SU-DHL-6 (cell line): ENCODE results near the gene ZNF491.
"Not testable (repeated sequence)": the region's sequence is repeated elsewhere in the genome, so short reads cannot be mapped to it uniquely, and the experiment has no call there.

ENCODE experiments used
- H2AFZ ChIP-seq: fragments of 200-600 bp; sonication (generic); 2 replicates; pipeline ENCODE4 v1.6.1; 2014; ENCODE audit warnings: low read depth, mild to moderate bottlenecking, moderate library complexity, mixed read lengths, antibody characterized with exemption, low read length; ENCODE audit not compliant: severe bottlenecking
- H3F3A ChIP-seq: fragments of 200-600 bp; shearing (Covaris generic); 2 replicates; pipeline ENCODE4 v1.6.0; 2016; ENCODE audit warnings: antibody characterized with exemption, mild to moderate bottlenecking; ENCODE audit not compliant: insufficient read depth
- H3K27ac ChIP-seq: fragments of 200-600 bp; sonication (generic); 2 replicates; pipeline ENCODE4 v1.5.1; 2016; ENCODE audit warnings: low read depth, mild to moderate bottlenecking, low read length, moderate library complexity, mixed read lengths
- H3K27me3 ChIP-seq: fragments of 200-600 bp; sonication (generic), shearing (Covaris generic); 2 replicates; pipeline ENCODE4 v1.6.0; 2014; ENCODE audit warnings: mild to moderate bottlenecking, low read length
- H3K36me3 ChIP-seq: fragments of 200-600 bp; sonication (generic); 2 replicates; pipeline ENCODE4 v1.6.1; 2014; ENCODE audit warnings: mild to moderate bottlenecking, low read length, mixed read lengths
- H3K4me2 ChIP-seq: fragments of 300-600, 200-600 bp; shearing (Covaris generic), sonication (generic); 2 replicates; pipeline ENCODE4 v1.6.0; 2014; ENCODE audit warnings: low read length, low read depth, mild to moderate bottlenecking; ENCODE audit not compliant: poor library complexity, severe bottlenecking
- H3K4me3 ChIP-seq: fragments of 200-600 bp; sonication (generic); 2 replicates; pipeline ENCODE4 v1.5.1; 2014; ENCODE audit warnings: antibody characterized with exemption, low read length, mild to moderate bottlenecking, mixed read lengths; ENCODE audit not compliant: insufficient read depth, poor library complexity, severe bottlenecking
- H3K79me2 ChIP-seq: fragments of 200-600 bp; sonication (generic); 2 replicates; pipeline ENCODE4 v1.6.1; 2014; ENCODE audit warnings: mild to moderate bottlenecking, low read length, moderate library complexity; ENCODE audit not compliant: insufficient read depth
- H3K9ac ChIP-seq: fragments of 200-600 bp; sonication (generic); 2 replicates; pipeline ENCODE4 v1.7.0; 2014; ENCODE audit warnings: mild to moderate bottlenecking, low read length
- H3K9me2 ChIP-seq: fragments of 200-600 bp; sonication (generic); replicated peaks from 2 replicates; pipeline ENCODE4 v1.6.1; 2014; ENCODE audit warnings: low read length; ENCODE audit not compliant: insufficient read depth
- H3K9me3 ChIP-seq: fragments of 200-600 bp; sonication (generic); 2 replicates; pipeline ENCODE4 v1.6.1; 2014; ENCODE audit warnings: low read length, mixed read lengths; ENCODE audit not compliant: insufficient read depth
- H4K20me1 ChIP-seq: fragments of 200-600 bp; sonication (generic); 2 replicates; pipeline ENCODE4 v1.6.1; 2014; ENCODE audit warnings: low read depth, mild to moderate bottlenecking, antibody characterized with exemption, low read length, moderate library complexity, mixed read lengths
- CTCF ChIP-seq: fragments of 200-600 bp; sonication (generic); IDR thresholded peaks from one replicate; pipeline ENCODE4 v1.5.1; 2017; ENCODE audit warnings: antibody characterized with exemption, mild to moderate bottlenecking, low read length, moderate library complexity; ENCODE audit not compliant: insufficient read depth, poor library complexity, severe bottlenecking
- EZH2phosphoT487 ChIP-seq: fragments of 200-600 bp; sonication (generic), shearing (Covaris generic); conservative IDR thresholded peaks from 2 replicates; pipeline ENCODE4 v1.6.1; 2018; ENCODE audit warnings: mild to moderate bottlenecking, antibody characterized with exemption, low read length, moderate library complexity, mixed read lengths

ZNF491 gene

GRCh38 chr19:11848200-11848593 lies 49.9 kb downstream of the ZNF491 start:
- Histone ChIP-seq H4K20me1 (no peaks in the 10 kb centered on the region), H3K9ac (peak overlapping the region; percentile 68), H3K36me3 (0 out of 2 replicates have a peak, but pooled peaks cover 11% of the 10 kb centered on the region), H3K27me3 (no peaks in the 10 kb centered on the region), H2AFZ (peak overlapping the region; percentile 91), H3K79me2 (peaks cover 37% of the 10 kb centered on the region), H3K4me3 (peak overlapping the region; percentile 72), H3K9me2 (no peaks in the 10 kb centered on the region), H3F3A (no peaks in the 10 kb centered on the region), H3K9me3 (no peaks in the 10 kb centered on the region), H3K27ac (no peak overlapping the region), H3K4me2 (peak overlapping the region; percentile 54)
- TF ChIP-seq EZH2phosphoT487, result no peak
- no peak for TF ChIP-seq CTCF

- no peaks in the 10 kb centered on the region for H3K27me3 ChIP-seq
- H3K9ac ChIP-seq, result peak within 1 kb of the TSS; percentile 68
- H3K27ac ChIP-seq, result peak within 1 kb of the TSS; percentile 56
- H3K9me3 ChIP-seq, result no peaks in the 10 kb centered on the region
- H3K79me2 ChIP-seq, result peaks cover 42% of the 10 kb centered on the region
- peak within 1 kb of the TSS; percentile 72 for H3K4me3 ChIP-seq
- no peaks in the 10 kb centered on the region for H3F3A ChIP-seq
- TF ChIP-seq EZH2phosphoT487 (no peak), CTCF (no peak)
- H3K9me2 ChIP-seq, result no peaks in the 10 kb centered on the region
- peaks cover 11% of the 10 kb centered on the region; the same call in 1 of the 2 replicates for H3K36me3 ChIP-seq
- no peaks in the 10 kb centered on the region for H4K20me1 ChIP-seq
- peak within 1 kb of the TSS; percentile 54 for H3K4me2 ChIP-seq
- H2AFZ ChIP-seq, result peak within 1 kb of the TSS; percentile 91
Measured at GRCh38 chr19:11848594-11849469, 50.5 kb downstream of the ZNF491 start, which contains the start of gene ZNF439. Gene ZNF439, plus strand, starts transcription at chr19:11848726. Its CDS starts 142 bp downstream, at chr19:11848868.

GRCh38 chr19:11850289-11850688 lies 52.0 kb downstream of the ZNF491 start:
- H3K27me3 ChIP-seq, H3K27ac ChIP-seq, H3K9me3 ChIP-seq, H3F3A ChIP-seq, H3K9me2 ChIP-seq, H2AFZ ChIP-seq, H4K20me1 ChIP-seq: not testable (repeated sequence)
- Histone ChIP-seq H3K4me2 (peak overlapping the region; percentile 54), H3K9ac (0 out of 2 replicates have a peak overlapping the region, but pooled peaks have one; percentile 68), H3K4me3 (peak overlapping the region; percentile 72), H3K79me2 (peaks cover 48% of the 10 kb centered on the region), H3K36me3 (peaks cover 11% of the 10 kb centered on the region; the same call in 1 of the 2 replicates)

GRCh38 chr19:11853358-11853757 lies 55.0 kb downstream of the ZNF491 start:
- no peaks in the 10 kb centered on the region for H3K9me3 ChIP-seq
- peaks cover 67% of the 10 kb centered on the region for H3K79me2 ChIP-seq
- TF ChIP-seq CTCF (no peak), EZH2phosphoT487 (no peak)
- H3K4me2 ChIP-seq, result no peak overlapping the region
- no peaks in the 10 kb centered on the region for H3F3A ChIP-seq
- no peaks in the 10 kb centered on the region for H4K20me1 ChIP-seq
- H3K9me2 ChIP-seq, result no peaks in the 10 kb centered on the region
- no peak overlapping the region for H3K9ac ChIP-seq
- H2AFZ ChIP-seq, result no peak overlapping the region
- H3K27ac ChIP-seq, result no peak overlapping the region
- no peak overlapping the region for H3K4me3 ChIP-seq
- peaks cover 14% of the 10 kb centered on the region; the same call in 1 of the 2 replicates for H3K36me3 ChIP-seq
- H3K27me3 ChIP-seq, result no peaks in the 10 kb centered on the region
